Measurements from ENCODE around the gene KRT72. TPM values are rescaled to one million over a fixed set of nuclear protein-coding genes. Genes with fewer than 3 reads are reported as not detected.

The KRT72 gene
- total RNA-seq, 1 experiment from 2014 or later: not detected

GRCh38 chr12:52605542-52605941 is 4.3 kb upstream of the KRT72 start:
- H4K8ac ChIP-seq (replicated peaks; ENCODE audit: insufficient read length, low read depth, low read length): no peak overlapping the region
- H4K20me1 ChIP-seq (ENCODE audit: control insufficient read depth, insufficient read depth, insufficient read length): no peaks in the 10 kb centered on the region
- no peak overlapping the region for H2AK5ac ChIP-seq (ENCODE audit: insufficient read length, low read length)
- no peak overlapping the region for H3K18ac ChIP-seq (ENCODE audit: insufficient read length, low read depth, low read length)
- Mint-ChIP-seq H3K9me3 (no peaks in the 10 kb centered on the region), H3K27ac (no peak overlapping the region), H3K36me3 (ENCODE audit: insufficient read depth in 1 of 3, low read depth in 3 of 3) (no peaks in the 10 kb centered on the region), H3K27me3 (ENCODE audit: low read depth) (peaks cover 26% of the 10 kb centered on the region), H3K4me3 (no peak overlapping the region), H3K4me1 (0 out of 4 replicates have a peak, but pooled peaks cover 0 to under 1% of the 10 kb centered on the region in 2 experiments)
- H3K4me1 ChIP-seq (ENCODE audit: insufficient read depth, low read length): no peaks in the 10 kb centered on the region
- H2BK20ac ChIP-seq (ENCODE audit: low read depth, low read length, poor library complexity, severe bottlenecking): no peak overlapping the region
- no peak overlapping the region for H3K56ac ChIP-seq (ENCODE audit: insufficient read length, low read depth, low read length)
- H3K27ac ChIP-seq (ENCODE audit: insufficient read length, low read depth, low read length): no peak overlapping the region
- no peak overlapping the region for H3K14ac ChIP-seq (ENCODE audit: insufficient read depth, low read length)
- no CpG with 5 or more reads among the region's 1 CpG for WGBS (ENCODE audit: extremely low coverage, insufficient read length, low lambda C conversion rate)
- no peaks in the 10 kb centered on the region for H3K27me3 ChIP-seq (ENCODE audit: insufficient read depth, low read length)
- no peak overlapping the region for H4K91ac ChIP-seq (ENCODE audit: insufficient read length, low read depth, low read length)
- H2BK120ac ChIP-seq (ENCODE audit: low read depth, low read length, poor library complexity, severe bottlenecking): no peak overlapping the region
- no peak overlapping the region for H3K9ac ChIP-seq (ENCODE audit: extremely low read depth, insufficient read length, low read length)
- H3K79me1 ChIP-seq (ENCODE audit: insufficient read depth, low read depth, low read length, poor library complexity, severe bottlenecking): no peaks in the 10 kb centered on the region
- H2AFZ ChIP-seq (ENCODE audit: low read length): no peak overlapping the region
- H3K79me2 ChIP-seq (ENCODE audit: insufficient read depth, low read length): no peaks in the 10 kb centered on the region
- H4K5ac ChIP-seq (ENCODE audit: insufficient read length, low read depth, low read length): no peak overlapping the region
- no peak overlapping the region for H2BK12ac ChIP-seq (ENCODE audit: insufficient read length, low read depth, low read length)
- no peak for DNase-seq
- H3K23me2 ChIP-seq (ENCODE audit: insufficient read length, low read depth, low read length, poor library complexity, severe bottlenecking): no peaks in the 10 kb centered on the region
- no peaks in the 10 kb centered on the region for H3K9me3 ChIP-seq (ENCODE audit: control insufficient read depth, low read depth, low read length)
- no peak overlapping the region for H3K4me2 ChIP-seq (ENCODE audit: insufficient read depth, insufficient read length, low read length)
- no peak overlapping the region for H3T11ph ChIP-seq (ENCODE audit: low read length)
- no peak overlapping the region for H3K4ac ChIP-seq (ENCODE audit: low read depth, low read length)
- H3K23ac ChIP-seq (ENCODE audit: insufficient read length, low read depth, low read length): no peak overlapping the region
- H2BK5ac ChIP-seq (ENCODE audit: insufficient read length, low read length): no peak overlapping the region
- H2BK15ac ChIP-seq (ENCODE audit: low read depth, low read length): no peak overlapping the region
- no peak for TF ChIP-seq CTCF (conservative IDR thresholded peaks at IDR 0.05)

All from H9 (cell line).